ENCODE data around the gene STX10.

GRCh38 chr19:13127051-13127450, 23.1 kb downstream of the STX10 start:
- TF ChIP-seq CTCF (conservative IDR thresholded peaks at IDR 0.05) (no peak), ZFX (IDR thresholded peaks at IDR 0.05) (no peak)

All from C4-2B (cell line).